ENCODE measurements around the gene ARRDC3.

ARRDC3 gene

GRCh38 chr5:91381239-91381773, 1.8 kb downstream of the ARRDC3 start:
- in situ Hi-C loops (cut with MboI; ENCODE audit: low pct_unique_long_range_greater_than_20kb, low sequenced_read_pairs, unreplicated experiment) = loop anchor here (5.0 to 10.0 kb wide), 2 partner anchors 159 to 277 kb away; no protein-coding TSS in a partner anchor
- no peak for DNase-seq (ENCODE audit: low spot score)
- TF ChIP-seq, protein P1, sequence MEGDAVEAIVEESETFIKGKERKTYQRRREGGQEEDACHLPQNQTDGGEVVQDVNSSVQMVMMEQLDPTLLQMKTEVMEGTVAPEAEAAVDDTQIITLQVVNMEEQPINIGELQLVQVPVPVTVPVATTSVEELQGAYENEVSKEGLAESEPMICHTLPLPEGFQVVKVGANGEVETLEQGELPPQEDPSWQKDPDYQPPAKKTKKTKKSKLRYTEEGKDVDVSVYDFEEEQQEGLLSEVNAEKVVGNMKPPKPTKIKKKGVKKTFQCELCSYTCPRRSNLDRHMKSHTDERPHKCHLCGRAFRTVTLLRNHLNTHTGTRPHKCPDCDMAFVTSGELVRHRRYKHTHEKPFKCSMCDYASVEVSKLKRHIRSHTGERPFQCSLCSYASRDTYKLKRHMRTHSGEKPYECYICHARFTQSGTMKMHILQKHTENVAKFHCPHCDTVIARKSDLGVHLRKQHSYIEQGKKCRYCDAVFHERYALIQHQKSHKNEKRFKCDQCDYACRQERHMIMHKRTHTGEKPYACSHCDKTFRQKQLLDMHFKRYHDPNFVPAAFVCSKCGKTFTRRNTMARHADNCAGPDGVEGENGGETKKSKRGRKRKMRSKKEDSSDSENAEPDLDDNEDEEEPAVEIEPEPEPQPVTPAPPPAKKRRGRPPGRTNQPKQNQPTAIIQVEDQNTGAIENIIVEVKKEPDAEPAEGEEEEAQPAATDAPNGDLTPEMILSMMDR (IDR thresholded peaks at IDR 0.05; ENCODE audit: extremely low read depth, insufficient read depth, missing control alignments) = no peak

DNA sequence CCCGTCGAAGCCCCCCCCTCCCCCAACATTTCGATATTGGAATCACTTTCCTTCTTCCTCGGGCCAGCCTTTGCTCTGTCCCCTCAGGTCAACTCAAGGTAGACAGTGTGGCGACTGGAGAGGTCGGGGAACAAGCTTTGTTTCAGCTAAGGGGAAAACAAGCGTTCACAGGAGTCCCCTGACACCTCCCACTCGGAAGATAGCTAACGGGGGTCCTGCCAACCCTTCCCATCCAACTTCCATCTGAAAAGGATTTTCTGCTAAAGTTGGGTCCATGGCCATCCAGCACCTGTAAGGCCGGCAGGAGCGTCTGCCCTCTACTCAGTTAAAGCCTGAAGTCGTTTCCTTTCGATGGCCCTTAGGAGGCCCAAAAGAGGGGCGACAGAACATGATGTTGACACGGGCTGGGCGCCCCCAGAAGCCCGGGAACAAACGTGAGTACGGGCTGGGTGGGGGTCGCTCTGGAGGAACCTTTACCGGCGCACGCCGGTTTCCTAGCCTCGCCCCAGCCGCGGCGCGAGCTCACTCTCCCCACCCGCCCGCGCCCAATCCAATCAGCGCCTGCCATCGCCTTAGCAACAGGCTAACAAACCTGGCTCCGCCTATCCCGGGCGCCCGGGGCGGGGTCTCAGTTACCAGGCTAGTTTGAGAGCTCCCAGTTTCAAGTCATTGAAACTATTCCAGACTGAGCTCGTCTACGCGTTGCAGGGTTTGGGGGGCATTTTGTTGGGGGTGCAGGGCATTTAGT, 2.5 kb downstream of the ARRDC3 start:
- in situ Hi-C loops (cut with MboI; ENCODE audit: low pct_unique_long_range_greater_than_20kb, low sequenced_read_pairs, unreplicated experiment) = loop anchor here (5.0 to 10.0 kb wide), 2 partner anchors 158 to 276 kb away; no protein-coding TSS in a partner anchor

DNA sequence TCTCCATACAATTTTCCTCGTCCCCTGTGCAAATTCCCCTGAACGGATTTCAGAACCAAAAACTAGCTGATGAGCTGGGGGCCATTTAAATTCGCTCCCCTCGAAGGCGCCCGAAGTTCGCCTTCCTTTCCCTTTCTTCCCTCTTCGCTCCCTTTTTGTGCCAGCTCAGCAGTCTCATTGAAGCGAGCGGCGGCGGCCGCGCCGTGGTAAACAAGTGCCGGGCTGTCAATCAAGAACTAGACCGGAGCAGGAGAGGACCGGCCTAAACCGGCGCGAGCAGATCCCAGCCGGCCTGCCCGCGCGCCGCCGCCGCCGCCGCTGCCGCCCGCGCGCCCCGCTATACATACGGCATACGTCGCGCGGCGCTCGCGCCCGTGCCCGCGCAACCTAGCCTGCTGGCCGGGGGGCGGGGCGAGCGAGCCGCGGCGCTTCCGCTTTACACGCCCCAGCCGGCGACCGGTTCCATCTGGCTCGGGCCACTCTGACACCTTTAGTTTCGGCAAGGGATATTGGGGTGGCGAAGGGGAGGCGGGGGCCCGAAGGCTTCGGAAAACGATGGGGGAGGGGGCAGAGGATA, 3.1 kb downstream of the ARRDC3 start:
- TF ChIP-seq, protein P1 (IDR thresholded peaks at IDR 0.05; ENCODE audit: extremely low read depth, insufficient read depth, missing control alignments) = no peak
- peak; percentile 90 for DNase-seq (ENCODE audit: low spot score)
- in situ Hi-C loops (cut with MboI; ENCODE audit: low pct_unique_long_range_greater_than_20kb, low sequenced_read_pairs, unreplicated experiment) = loop anchor here (5.0 to 10.0 kb wide), 2 partner anchors 158 to 275 kb away; no protein-coding TSS in a partner anchor

More for the DNA sequence above, 2.5 kb downstream of the ARRDC3 start:
- TF ChIP-seq, protein P1 (IDR thresholded peaks at IDR 0.05; ENCODE audit: extremely low read depth, insufficient read depth, missing control alignments) = no peak
- DNase-seq (ENCODE audit: low spot score) = peak; percentile 90

GRCh38 chr5:91379246-91379913, 3.7 kb downstream of the ARRDC3 start:
- no peak for DNase-seq (ENCODE audit: low spot score)
- in situ Hi-C loops (cut with MboI; ENCODE audit: low pct_unique_long_range_greater_than_20kb, low sequenced_read_pairs, unreplicated experiment) = no loop called here
- TF ChIP-seq, protein P1 (IDR thresholded peaks at IDR 0.05; ENCODE audit: extremely low read depth, insufficient read depth, missing control alignments) = no peak

DNA sequence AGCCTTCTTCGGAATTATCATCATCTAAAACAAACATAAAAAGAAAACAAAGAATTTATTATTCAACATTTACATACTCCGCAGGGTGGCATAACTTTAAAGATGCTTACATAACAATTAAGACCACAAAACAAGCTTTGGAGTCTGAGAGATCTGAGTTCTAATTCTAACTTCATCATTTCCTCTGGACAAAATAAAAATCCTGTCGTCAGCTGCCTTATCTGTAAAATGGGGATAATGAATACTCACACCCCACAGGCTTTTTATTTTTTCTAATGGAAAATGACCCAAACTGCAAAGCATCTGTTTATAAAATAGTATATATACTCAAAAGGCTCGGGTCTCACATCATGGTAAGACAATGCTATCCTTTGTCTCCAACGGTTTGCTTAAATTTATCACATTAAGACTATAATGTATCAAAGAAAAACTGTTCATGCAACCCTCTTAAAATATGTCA, 4.3 kb downstream of the ARRDC3 start:
- TF ChIP-seq, protein P1 (IDR thresholded peaks at IDR 0.05; ENCODE audit: extremely low read depth, insufficient read depth, missing control alignments) = no peak
- in situ Hi-C loops (cut with MboI; ENCODE audit: low pct_unique_long_range_greater_than_20kb, low sequenced_read_pairs, unreplicated experiment) = no loop called here

DNA sequence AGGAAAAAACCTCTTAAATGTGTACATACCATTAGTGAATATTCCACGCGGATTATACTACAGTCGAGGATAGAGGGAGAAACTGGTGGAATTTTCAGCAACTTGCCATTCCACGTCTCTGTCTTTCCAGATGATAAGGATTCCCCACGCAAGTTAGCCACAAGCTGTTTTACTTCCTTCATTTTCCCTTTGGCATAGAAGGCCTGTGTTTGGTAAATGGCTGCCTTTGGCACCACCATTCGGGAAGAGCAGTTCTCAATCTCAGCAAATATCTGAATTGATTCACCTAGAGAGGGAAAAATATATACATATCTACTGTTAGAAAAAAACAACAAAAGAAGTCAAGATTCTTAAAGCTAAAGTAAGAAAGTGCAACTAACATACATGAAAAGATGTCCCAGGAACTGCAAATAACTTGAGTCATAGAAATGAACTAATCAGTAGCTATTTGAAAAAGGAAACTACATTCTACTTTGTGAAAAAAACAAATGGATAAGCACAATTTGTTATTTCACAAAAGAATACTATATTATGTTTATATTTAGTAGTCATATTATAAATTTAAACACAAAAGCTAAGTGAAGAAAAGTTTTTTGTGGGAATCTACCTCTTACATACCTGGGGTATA, 8.1 kb downstream of the ARRDC3 start:
- in situ Hi-C loops (cut with MboI; ENCODE audit: low pct_unique_long_range_greater_than_20kb, low sequenced_read_pairs, unreplicated experiment) = no loop called here
- DNase-seq (ENCODE audit: low spot score) = no peak
- TF ChIP-seq, protein P1 (IDR thresholded peaks at IDR 0.05; ENCODE audit: extremely low read depth, insufficient read depth, missing control alignments) = no peak

More for the DNA sequence above, 4.3 kb downstream of the ARRDC3 start:
- DNase-seq (ENCODE audit: low spot score) = no peak

All from GM13977 (cell line).